HG02852 (cell line): ENCODE measurements around the gene RTTN.

Source experiments
- ATAC-seq: cut with Tn5 transposase; IDR thresholded peaks from one replicate; pipeline ENCODE4 v1.9.1; 2021; ENCODE audit warnings: mild to moderate bottlenecking, moderate library complexity; ENCODE audit not compliant: unreplicated experiment

The RTTN gene

DNA sequence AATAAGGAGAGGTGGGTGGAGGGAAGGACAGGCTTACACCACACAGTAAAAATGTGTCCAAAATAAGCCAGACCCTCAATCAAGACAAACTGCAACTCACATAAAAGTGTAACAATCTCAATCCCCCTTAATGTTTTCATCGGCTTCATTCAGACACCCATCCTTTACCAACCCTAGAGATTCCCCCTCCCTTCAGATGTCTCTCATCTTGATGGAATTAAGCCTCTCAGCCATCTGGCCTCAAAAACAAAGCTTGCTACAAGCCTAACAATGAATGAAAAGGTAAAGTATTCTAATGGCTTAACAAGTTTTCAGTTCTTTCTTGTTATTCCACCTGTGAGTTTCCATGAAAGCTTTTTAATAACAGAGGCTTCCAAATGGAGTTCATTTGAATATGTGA lies 5.2 kb downstream of the RTTN start:
- no peak for ATAC-seq

DNA sequence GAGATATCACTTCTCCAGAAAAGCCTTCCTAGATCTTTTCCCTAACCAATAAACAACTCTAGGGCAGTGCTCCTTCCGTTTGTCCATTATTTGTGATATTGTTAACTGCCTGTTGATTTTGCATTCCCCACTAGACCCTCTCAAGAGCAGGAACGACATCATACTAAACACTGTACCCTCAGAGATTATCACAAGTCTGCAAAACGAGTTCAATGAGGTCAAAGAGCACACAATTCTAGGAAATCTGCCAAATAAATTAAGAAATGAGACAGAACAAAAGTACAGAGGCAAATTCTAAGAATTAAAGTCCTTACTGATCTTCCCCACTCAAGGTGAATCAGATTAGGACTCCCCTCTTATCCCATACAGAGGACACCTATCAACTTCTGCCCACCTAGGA lies 7.6 kb downstream of the RTTN start:
- ATAC-seq: no peak

DNA sequence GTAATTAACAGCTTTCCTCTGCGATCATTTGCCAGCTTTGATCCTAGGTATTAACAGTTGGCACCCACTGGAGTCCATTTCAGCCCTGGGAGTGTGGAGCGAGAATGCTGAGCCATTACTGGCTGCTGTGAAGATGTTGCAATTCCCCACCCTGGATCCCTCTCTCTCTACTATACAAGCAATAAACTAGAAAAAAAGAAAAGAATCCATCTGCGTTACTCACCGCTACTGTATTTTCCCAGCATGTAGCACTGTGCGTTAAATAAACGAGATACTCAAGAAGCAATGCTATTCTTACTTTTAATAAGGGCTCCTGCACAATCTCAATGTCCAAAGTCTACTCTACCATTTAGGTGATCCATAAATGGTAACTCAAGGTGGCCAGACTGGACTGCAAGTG lies 8.5 kb downstream of the RTTN start:
- no peak for ATAC-seq

DNA sequence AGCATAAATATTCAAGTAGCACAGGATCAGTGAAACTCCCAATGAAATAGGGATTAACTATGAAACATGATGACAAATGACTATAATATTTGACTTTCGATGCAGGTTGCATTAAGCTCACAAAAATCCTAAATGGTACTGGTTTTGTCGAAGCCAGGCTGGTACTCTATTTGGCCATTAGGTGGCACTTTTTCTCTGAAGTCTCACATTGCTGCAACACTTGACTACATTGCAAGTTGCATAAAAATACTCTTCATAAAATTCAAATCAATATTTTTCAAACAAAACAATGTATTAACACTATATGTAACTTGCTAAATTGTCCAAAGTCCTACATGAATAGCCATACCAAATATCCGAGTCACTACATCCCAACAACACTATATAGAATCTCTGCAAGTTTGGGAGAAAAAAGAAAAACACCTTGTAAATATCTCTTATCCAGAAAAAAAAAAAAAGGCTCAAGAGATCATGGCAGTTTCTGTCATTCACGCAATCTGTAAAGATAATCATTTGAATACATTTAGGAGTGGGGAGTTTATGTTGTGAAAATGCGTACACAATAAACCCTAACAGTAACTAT lies 9.5 kb downstream of the RTTN start:
- no peak for ATAC-seq

DNA sequence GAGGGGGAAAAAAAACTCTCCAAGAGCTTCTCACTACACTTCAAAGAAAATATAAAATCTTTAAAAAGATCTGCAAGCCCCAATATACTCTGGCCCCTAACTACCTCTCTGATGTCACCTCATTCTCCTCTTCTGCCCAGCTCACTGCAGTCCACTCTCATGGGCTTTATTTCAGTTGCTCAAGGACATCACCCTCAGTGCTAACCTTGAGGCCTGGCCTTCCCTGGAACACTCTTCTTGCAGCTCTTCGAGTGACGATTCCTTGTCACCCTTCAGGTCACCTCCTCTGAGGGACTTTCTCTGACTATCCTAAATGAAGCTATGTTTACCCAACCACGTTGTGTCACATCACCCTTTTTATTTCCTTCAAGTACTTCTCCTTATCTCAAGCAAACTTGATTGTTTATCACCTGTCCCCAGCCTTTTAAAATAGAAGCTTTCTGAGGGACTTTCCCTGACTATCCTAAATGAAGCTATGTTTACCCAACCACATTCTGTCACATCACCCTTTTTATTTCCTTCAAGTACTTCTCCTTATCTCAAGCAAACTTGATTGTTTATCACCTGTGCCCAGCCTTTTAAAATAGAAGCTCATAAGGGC lies 10.4 kb downstream of the RTTN start:
- peak; percentile 47 for ATAC-seq

DNA sequence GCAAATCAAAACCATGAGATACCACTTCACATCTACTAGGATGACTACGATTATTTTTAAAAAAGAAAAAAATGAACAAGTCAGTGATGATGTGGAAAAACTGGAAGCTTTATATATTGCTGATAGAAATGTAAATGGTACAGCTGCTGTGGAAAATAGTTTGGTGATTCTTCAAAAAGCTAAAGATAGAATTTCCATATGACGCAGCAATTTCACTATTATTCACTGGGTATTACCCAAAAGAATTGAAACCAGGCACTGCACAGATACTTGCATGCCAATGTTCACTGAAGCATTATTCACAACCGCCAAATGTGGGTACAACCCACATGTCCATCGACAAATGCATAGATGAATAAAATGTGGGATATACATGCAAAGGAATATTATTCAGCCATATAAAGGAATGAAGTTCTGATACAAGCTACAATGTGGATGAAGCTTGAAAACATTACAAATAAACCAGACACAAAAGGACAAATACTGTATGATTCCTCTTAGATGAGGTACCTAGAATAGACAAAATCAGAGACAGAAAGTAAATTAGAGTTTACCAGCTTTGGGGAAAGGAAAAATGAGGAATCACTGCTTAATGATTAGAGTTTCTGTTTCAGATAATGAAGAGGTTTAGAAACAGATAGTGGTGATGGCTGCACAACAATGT lies 11.1 kb downstream of the RTTN start:
- peak; percentile 78 for ATAC-seq

DNA sequence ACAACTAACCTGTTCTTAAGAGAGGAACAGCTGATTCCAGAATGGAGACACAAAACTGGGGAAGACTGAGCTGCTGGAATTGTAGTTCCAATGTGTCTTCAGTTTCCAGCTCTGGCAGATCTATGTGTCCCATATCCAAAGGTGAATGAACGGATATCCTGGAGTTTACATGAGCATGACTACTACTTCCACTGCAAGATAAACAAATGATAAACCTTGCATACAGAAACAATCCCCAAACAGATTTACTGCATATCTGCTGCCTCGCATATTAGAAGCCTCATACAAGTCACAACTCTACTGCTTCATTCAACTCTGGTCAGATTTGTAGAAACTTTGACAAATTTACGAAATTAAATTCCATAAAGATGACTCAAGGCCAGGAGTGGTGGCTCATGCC lies 15.0 kb downstream of the RTTN start:
- no peak for ATAC-seq

DNA sequence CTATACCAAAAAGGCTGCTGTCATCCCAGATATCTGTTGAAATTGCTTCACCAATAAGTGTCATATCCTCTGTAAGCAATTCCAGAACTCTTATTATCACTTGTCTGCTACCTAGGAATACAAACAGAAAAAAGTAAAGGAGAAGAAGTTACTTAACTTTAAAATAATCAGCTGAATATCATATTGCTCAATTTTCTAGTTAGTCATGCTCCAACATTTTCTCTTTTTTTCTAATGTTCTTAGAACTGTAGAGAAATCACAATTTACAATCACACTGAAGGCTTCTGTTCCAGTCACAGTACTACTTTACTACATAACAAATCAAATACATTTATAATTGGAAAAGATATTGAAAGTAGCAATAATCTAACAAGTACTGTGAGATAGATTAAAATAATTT lies 17.4 kb downstream of the RTTN start:
- ATAC-seq: no peak

DNA sequence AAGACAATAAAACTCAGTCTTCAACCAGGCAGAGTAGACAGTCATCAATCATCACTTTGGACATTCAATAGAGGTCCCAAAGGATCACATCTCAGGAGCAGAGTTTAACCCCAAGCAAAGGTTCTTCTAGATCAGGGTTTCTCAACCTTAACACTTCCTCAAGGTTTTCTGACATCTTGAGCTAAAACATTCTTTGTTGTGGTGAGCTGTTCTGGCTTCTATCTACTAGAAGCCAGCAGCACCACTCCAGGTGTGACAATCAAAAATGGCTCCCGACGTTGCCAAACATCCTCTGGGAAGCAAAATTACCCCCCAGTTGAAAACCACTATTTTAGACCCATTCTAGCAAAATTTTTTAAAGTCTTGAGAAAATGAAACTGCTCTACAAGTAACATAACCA lies 22.0 kb downstream of the RTTN start:
- ATAC-seq: no peak

DNA sequence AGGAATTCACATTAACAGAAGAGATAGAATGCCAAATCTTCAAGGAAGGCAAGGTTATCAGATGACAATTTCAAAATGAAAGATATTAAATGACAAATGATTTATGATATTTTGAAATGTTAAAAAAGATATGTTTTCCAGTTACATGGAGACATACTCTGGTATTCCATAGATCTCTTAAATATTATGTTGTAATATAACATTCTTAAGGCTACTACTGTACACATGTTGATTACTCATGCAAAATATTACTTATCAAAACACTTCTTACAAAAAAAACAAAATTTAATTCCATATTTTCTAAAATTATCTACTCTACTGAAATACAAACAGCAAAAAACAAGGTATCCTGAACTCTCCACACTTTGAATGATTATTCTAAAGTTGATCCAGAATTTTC lies 22.9 kb downstream of the RTTN start:
- no peak for ATAC-seq

DNA sequence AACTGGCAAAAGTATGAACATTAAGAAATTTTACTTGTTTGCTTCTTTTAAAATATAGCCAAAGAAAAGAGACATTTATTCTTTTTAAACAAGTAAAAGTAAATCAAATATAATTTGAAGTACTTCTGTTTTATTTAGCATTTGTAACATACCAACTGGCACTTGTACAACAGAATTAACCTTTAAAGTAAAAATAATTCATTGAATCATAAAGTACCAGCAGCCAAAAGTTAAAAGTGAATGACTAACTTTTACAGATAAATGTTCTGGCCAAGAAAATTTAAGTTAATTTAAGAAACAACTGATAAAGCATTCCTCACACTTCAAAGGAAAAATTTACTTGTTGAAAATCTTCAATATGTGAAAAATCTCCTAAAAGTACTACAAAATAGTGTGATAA lies 23.8 kb downstream of the RTTN start:
- no peak for ATAC-seq

DNA sequence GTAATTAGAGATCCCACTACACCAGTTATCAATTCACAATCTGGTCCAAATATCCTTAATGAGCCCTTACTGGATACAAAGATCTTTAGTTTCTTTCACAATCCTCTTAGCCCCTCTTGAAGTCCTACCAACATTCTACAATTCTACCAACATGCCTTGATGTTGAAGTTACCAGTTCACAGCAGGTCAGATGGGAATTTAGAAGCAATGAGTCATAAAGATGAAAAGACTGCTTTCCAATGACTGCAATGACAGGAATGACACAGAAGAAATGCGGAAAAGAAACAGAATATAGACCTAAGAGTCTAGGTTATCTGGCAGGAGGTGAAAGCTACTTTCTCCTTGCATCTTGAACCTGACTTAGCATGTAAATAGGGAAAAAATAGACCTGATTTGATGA lies 24.5 kb downstream of the RTTN start:
- ATAC-seq: no peak

DNA sequence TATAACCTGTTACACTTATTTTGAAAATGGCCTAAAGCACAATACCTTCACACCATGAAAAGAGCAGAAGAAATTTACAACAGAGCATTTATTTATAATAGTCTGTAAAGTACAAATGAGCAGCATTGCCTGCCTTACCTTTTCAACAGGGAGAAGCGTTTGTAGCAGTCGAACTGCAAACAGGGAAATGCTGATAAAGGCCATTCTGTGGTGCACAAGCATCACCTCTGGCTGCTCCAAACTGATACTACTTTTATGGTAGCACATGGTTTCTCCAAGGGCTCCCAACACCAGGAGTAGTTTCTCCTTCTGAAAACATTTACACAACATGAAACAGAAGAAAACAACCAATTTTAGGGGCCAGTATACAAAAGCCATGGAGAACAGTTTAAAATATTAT lies 28.9 kb downstream of the RTTN start:
- no peak for ATAC-seq

DNA sequence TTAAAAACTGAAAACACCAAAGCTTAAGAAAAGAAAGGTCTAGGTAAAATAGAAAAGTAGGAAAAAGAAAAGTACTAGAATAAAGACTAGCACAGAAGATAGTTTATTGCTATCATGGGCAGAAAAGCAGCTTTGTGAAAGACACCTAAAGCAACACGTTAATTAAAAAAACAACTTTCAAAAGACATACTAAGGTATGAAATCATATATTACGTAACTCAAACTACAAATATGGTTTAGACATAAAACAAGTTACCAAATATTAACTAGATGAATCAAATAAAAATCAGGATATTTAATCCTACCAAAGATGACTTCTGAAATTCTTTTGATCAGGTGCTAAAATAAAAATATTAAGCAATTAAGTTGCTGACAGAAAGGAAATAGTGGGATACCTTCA lies 30.3 kb downstream of the RTTN start:
- ATAC-seq: no peak

DNA sequence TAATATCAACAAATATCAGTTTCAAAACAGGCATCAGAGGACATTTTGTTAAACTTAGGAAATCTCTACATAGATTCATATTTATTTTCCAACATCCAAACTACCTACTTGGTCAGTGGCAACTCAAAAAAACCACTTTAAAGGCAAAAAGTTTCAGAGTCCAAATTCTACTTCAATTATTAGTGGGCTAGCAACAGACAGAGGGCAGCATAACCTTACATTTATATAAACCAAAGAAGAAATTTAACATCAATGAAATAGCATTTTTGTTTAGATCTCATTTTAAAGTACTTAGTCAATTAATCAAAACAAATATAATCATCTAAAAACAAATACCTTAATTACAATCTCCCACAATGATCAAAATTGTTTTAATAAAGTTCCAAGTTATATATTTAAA lies 33.3 kb downstream of the RTTN start:
- no peak for ATAC-seq

DNA sequence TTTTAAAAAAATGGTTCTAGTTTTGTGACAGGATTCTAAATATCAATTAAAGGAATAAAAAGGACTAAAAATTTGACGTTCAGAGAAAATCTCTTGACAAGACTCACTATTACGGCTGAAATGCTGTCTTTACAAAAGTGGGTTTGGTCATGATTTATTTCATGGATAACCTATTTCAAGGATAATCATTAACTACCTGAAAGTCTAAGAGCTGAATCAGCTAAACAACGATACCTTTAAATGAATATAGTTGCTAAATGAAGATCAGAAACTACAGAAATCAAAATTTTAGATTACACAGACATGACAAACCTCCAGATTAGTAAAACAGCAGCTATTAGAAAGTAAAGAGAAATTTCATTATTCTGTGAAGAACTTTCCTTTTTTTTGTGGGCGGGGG lies 35.7 kb downstream of the RTTN start:
- no peak for ATAC-seq

DNA sequence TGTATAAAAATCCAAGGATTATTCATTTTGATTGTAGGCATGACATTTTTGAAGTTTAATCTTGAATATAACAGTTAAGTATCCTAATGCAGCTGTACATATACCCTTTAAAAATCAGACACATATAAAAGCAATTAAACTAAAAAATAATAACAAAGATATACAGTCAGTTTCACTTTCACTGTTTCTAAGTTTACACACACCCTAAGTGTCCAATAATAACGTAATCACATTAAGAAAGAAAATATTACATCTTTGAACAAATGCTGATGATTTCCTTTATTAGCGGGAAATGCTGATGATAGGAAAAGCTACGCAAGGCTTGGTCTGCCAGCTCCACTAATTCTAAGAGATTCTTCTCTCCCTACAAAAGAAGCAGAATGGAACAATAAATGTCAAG lies 38.8 kb downstream of the RTTN start:
- no peak for ATAC-seq

DNA sequence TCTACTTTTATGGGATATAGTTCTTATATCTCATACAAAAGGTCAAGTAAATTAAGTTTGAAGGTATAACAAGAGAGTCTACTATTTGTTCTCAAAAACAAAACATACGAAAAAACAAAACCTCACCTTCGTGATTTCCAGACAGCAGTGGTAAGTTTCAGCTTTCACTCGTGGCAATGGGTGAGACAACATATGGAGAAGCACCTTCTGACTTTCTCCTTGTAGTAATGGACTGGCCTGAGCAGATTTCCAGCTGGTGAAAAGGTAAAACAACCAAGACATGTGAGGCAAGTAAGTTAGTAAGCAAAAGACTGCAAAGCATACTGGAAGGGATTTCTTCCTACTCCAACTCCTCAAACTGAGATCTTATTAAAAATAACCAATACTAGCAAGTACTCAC lies 39.6 kb downstream of the RTTN start:
- ATAC-seq: peak; percentile 75

DNA sequence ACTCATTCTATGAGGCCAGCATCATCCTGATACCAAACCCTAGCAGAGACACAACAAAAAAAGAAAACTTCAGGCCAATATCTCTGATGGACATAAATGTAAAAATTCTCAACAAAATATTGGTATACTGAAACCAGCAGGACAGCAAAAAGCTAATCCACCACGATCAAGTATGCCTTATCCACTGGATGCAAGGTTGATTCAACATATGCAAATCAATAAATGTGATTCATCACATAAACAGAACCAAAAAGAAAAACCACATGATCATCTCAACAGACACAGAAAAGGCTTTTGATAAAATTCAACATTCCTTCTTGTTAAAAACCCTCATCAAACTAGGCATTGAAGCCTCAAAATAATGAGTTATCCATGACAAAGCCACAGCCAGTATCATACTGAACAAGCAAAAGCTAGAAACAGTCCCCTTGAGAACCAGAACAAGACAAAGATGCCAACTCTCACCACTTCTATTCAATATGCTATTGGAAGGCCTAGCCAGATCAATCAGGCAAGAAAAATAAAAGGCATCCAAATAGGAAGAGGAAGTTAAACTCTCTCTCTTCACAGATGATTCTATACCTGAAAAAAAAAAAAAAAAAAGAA lies 45.3 kb downstream of the RTTN start:
- no peak for ATAC-seq

DNA sequence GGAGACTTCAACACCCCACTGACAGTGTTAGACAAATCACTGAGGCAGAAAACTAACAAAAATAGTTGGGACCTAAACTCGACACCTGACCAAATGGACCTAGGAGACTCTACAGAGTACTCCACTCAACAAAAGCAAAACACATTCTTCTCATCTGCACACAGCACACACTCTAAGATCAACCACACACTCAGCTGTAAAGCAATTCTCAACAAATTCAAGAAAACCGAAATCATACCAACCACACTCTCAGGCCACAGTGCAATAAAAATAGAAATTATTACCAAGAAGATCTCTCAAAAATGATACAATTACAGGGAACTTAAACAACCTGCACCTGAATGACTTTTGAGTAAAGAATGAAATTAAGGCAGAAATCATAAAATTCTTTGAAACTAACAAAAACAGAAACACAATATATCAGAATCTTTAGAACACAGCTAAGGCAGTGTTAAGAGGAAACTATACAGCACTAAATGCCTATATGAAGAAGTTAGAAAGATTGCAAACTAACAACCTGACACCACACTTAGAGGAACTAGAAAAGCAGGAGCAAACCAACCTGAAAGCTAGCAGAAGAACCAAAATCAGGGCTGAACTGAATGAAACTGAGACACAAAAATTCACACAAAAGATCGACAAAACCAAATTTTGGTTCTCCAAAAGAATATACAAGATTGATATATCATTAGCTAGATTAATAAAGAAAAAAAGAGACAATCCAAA lies 46.3 kb downstream of the RTTN start:
- peak; percentile 91 for ATAC-seq

DNA sequence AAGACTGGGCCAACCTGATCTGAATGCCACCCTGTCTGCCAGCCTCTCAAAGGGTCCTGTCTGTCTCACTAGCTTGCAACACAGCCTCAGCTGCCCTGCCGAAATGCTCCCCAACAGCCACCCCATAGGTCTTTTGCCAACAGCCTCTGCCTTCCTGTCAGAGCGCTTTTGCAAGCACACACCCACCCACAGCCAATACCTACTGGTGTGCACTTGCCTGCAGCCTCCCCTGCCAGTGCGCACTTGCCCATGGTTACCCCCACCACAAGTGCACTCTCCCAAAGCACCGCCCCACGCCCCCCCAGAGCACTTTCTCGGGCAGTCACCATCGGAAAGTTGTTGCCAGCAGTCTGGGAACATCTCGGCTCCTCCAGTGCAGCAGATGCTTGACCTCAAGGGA lies 48.6 kb downstream of the RTTN start:
- no peak for ATAC-seq
